GM12878 (cell line): ENCODE results near the gene PPP1R3E. TPM values are rescaled to one million over a fixed set of nuclear protein-coding genes. Genes with fewer than 3 reads are reported as not detected.

Experiments used
- ATAC-seq: fragments of 200-7000 bp; cut with Tn5 transposase; 3 replicates; pipeline ENCODE4 v1.9.1; 2020; ENCODE audit warnings: mild to moderate bottlenecking, moderate library complexity
- BruUV-seq: library from RNA; stranded (reverse); fragments of 400-500 nt; replicated peaks from 2 replicates; lab custom pipeline; 2021; lab: Mats Ljungman, UMichigan
- CTCF ChIA-PET: fragments of 300-600 bp; sonication (Branson Sonifier 250); formaldehyde crosslinking; extraction: SDS; loops from one replicate; lab custom pipeline; 2021; ENCODE audit warnings: inconsistent platforms; lab: Yijun Ruan, JAX
- POLR2A ChIA-PET: fragments of 350-600 bp; formaldehyde crosslinking; extraction: SDS; loops from one replicate; lab custom pipeline; 2021; ENCODE audit warnings: inconsistent platforms; lab: Charles Lee
- RAD21 ChIA-PET: fragments of 300-600 bp; sonication (Branson Sonifier 250); formaldehyde crosslinking; loops from one replicate; lab custom pipeline; 2023; ENCODE audit warnings: antibody characterized with exemption; ENCODE audit not compliant: unreplicated experiment; lab: Charles Lee
- SMC1A ChIA-PET: fragments of 300-600 bp; sonication (Branson Sonifier 250); formaldehyde crosslinking; loops from one replicate; lab custom pipeline; 2023; ENCODE audit not compliant: unreplicated experiment, uncharacterized antibody; lab: Charles Lee
- DNase-seq: peaks from one replicate; pipeline ENCODE4 v3.0.0-alpha.2; 2011; ENCODE audit warnings: low read depth, low spot score
- FAIRE-seq: peaks from 3 replicates; lab custom pipeline; 2011; peaks lifted over from hg19 to GRCh38; lab: Jason Lieb, UNC
- H2AFZ ChIP-seq: 2 replicates; pipeline ENCODE4 v1.6.0; 2011; ENCODE audit warnings: low read depth, low read length, control low read depth; ENCODE audit not compliant: control insufficient read depth
- H3K27ac ChIP-seq: 2 replicates; pipeline ENCODE4 v1.5.1; 2011; ENCODE audit warnings: control low read depth; ENCODE audit not compliant: control insufficient read depth, insufficient read depth
- H3K27me3 ChIP-seq, 2 experiments: replicated peaks in 1 of 2; 2 replicates each; pipeline versions ENCODE4 v1.6.0 to v1.6.1; 2011; ENCODE audit warnings: low read length in 1 of 2; ENCODE audit not compliant: control insufficient read depth in 2 of 2, insufficient read depth in 2 of 2
- H3K36me3 ChIP-seq, 2 experiments: 2 replicates each; pipeline ENCODE4 v1.5.1; 2011; ENCODE audit warnings: low read length in 1 of 2; ENCODE audit not compliant: control insufficient read depth in 2 of 2, insufficient read depth in 2 of 2
- H3K4me1 ChIP-seq: 2 replicates; pipeline ENCODE4 v1.6.1; 2011; ENCODE audit warnings: mild to moderate bottlenecking, low read length, moderate library complexity, mixed read lengths; ENCODE audit not compliant: control insufficient read depth, insufficient read depth
- H3K4me2 ChIP-seq: 2 replicates; pipeline ENCODE4 v1.6.0; 2011; ENCODE audit warnings: control low read depth; ENCODE audit not compliant: control insufficient read depth, insufficient read depth
- H3K4me3 ChIP-seq: fragments of 200-600 bp; sonication (generic); 2 replicates; pipeline ENCODE4 v1.5.1; 2016
- H3K79me2 ChIP-seq: 2 replicates; pipeline ENCODE4 v1.6.0; 2011; ENCODE audit warnings: low read length; ENCODE audit not compliant: control insufficient read depth, insufficient read depth
- H3K9ac ChIP-seq: 2 replicates; pipeline ENCODE4 v1.8.0; 2011; ENCODE audit warnings: low read length, control low read depth, mixed read lengths; ENCODE audit not compliant: control insufficient read depth, insufficient read depth
- H3K9me3 ChIP-seq: replicated peaks from 3 replicates; pipeline ENCODE4 v1.5.1; 2011; ENCODE audit warnings: mild to moderate bottlenecking, low read length; ENCODE audit not compliant: control insufficient read depth, insufficient read depth
- H4K20me1 ChIP-seq: 2 replicates; pipeline ENCODE4 v1.6.0; 2011; ENCODE audit not compliant: control insufficient read depth, insufficient read depth
- ATF2 ChIP-seq: IDR thresholded peaks from 2 replicates; pipeline ENCODE4 v1.6.1; 2012; ENCODE audit warnings: low read length, inconsistent platforms
- WRNIP1 ChIP-seq: IDR thresholded peaks from 2 replicates; pipeline ENCODE4 v1.6.1; 2011; ENCODE audit warnings: low read depth, low read length, improper control_type of control experiment, borderline replicate concordance
- WGBS: methylation state at CpG from one replicate; pipeline ENCODE4 v1.1.6; 2016; ENCODE audit warnings: low lambda C conversion rate; ENCODE audit not compliant: insufficient replicate concordance, insufficient coverage; ENCODE audit errors: missing lambda C conversion rate; 5-methylcytosine and 5-hydroxymethylcytosine counted together
- in situ Hi-C: fragments of 300-500 bp; cut with MboI; formaldehyde crosslinking; loops from 9 replicates; pipeline ENCODE4 v1.14.3; 2018; ENCODE audit warnings: mixed read lengths
- intact Hi-C: fragments of 100-400 bp; cut with micrococcal nuclease; formaldehyde crosslinking; loops from one replicate; pipeline ENCODE4 v1.14.2; 2022; ENCODE audit not compliant: unreplicated experiment
- polyA plus RNA-seq, 11 experiments: library from polyadenylated mRNA; depleted of rRNA in 4 of 11; unstranded in 6 of 11; stranded (reverse) in 5 of 11; fragments of >200 nt; fragmentation: Nextera tagmentation in 4 of 11; fragmentation: Illumina TruSeq in 1 of 11; extraction: Ambion mirVana in 4 of 11; extraction: Trizol in 1 of 11; gene quantifications; 1 replicate in 1 of 11; 2 replicates in 10 of 11; pipeline versions ENCODE4 v1.2.1 to v1.2.3, GENCODE V29; 2011 to 2016; ENCODE audit warnings: inconsistent platforms in 2 of 11, missing spikeins in 2 of 11, low read depth in 1 of 11
- total RNA-seq, 4 experiments: library from RNA; depleted of rRNA in 3 of 4; stranded (reverse); fragments of >200 nt in 3 of 4; fragmentation: Illumina TruSeq in 1 of 4; extraction: Trizol in 1 of 4; gene quantifications; 2 replicates each; pipeline versions ENCODE4 v1.2.1 to v1.2.3, GENCODE V29; 2013 to 2021

The PPP1R3E gene
- total and polyA plus RNA-seq, 10 of the 15 experiments (the other 5 are each of a cell fraction or from before 2014, with no cell fraction given), result 4.6 to 26.4 (median 7.1) TPM

GRCh38 chr14:23322568-23323517, 20.2 kb upstream of the PPP1R3E start:
- 22% methylated on average over 10 of the region's 10 CpGs for WGBS
- Histone ChIP-seq H3K27ac (peak overlapping the region; percentile 87), H3K27me3 (no peaks in the 10 kb centered on the region), H3K36me3 (peaks cover 10 to 18% of the 10 kb centered on the region in 2 experiments), H4K20me1 (no peaks in the 10 kb centered on the region; the same call in 1 of the 2 replicates), H3K4me3 (peak overlapping the region; percentile 99), H3K79me2 (peaks cover 23% of the 10 kb centered on the region), H3K9me3 (no peaks in the 10 kb centered on the region), H3K4me2 (peak overlapping the region; percentile 92), H2AFZ (no peak overlapping the region), H3K9ac (peak overlapping the region; percentile 97), H3K4me1 (peaks cover 13% of the 10 kb centered on the region)
- FAIRE-seq (peak; percentile 68), DNase-seq (no peak), ATAC-seq (no peak)
- RAD21 ChIA-PET, result interaction anchor here (1.0 to 4.1 kb wide), 8 partner anchors 19 to 228 kb away, joined by 3 to 103 read pairs (median 6); partner anchors contain the start of genes ACIN1, BCL2L2, C14orf119 and HOMEZ
- in situ Hi-C loops, result loop anchor here (5.0 to 25.0 kb wide), 2 partner anchors 234 to 789 kb away; partner anchors contain the start of genes DCAF11, NRL and THTPA
- TF ChIP-seq WRNIP1 (no peak), ATF2 (0 out of 2 replicates have a peak, but pooled peaks have one; percentile 7)
- intact Hi-C loops, result loop anchor here (5.0 kb wide), 2 partner anchors 144 to 234 kb away; partner anchors contain the start of genes NGDN and THTPA
- BruUV-seq, result TSS peak; percentile 61
- SMC1A ChIA-PET, result interaction anchor here (1.0 to 4.5 kb wide), 10 partner anchors 16 to 235 kb away, joined by 3 to 48 read pairs (median 6); partner anchors contain the start of genes BCL2L2, HOMEZ and PPP1R3E
- CTCF ChIA-PET, result interaction anchor here (1.1 to 7.2 kb wide), 16 partner anchors 16 to 254 kb away, joined by 3 to 77 read pairs (median 8); partner anchors contain the start of genes ACIN1, BCL2L2, C14orf119 and HOMEZ
- POLR2A ChIA-PET, result interaction anchor here (0.5 to 6.3 kb wide), 10 partner anchors 13 to 317 kb away, joined by 3 to 98 read pairs (median 8); partner anchors contain the start of genes BCL2L2, HOMEZ, PPP1R3E and ZFHX2
